CD4-positive, alpha-beta T cell treated with Interleukin-17A for 1 hour (primary cell): ENCODE data around the gene INTS15.

ENCODE experiments used
- DNase-seq: peaks from one replicate; pipeline ENCODE4 v3.0.0-alpha.2; 2020

Gene INTS15

DNA sequence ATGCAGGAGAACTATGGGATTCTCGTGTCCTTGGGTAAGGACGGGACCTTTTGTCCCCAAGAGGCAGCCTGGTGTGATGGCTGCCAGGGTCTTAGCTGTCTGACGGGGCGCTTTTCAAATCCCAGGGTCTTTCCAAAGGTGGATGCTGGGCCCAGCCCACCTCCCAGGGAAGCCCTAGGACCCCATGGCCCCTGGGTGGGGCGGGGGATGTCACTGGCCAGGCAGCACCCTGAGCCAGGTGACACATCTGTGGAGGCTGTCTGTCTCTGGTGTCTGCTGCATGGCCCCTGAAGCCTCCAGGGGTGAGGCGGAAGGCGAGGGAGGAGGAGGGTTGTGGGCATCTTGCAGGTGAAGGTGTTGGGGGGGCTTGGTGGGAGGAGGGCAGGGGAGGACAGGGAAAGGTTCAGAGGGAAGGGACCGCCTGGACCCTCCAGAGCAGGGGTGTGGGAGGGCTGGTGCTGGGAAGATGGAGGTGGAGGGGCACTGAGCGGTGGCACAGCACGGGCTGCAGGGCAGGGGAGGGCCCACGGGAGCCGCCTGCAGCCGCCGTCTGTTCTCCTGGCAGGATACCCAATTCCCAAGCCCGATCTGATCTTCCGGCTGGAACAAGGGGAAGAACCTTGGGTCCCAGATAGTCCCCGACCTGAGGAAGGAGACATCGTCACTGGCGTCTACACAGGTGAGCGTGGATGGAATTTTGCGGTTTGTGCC is 54.2 kb downstream of the INTS15 start:
- DNase-seq, result no peak

DNA sequence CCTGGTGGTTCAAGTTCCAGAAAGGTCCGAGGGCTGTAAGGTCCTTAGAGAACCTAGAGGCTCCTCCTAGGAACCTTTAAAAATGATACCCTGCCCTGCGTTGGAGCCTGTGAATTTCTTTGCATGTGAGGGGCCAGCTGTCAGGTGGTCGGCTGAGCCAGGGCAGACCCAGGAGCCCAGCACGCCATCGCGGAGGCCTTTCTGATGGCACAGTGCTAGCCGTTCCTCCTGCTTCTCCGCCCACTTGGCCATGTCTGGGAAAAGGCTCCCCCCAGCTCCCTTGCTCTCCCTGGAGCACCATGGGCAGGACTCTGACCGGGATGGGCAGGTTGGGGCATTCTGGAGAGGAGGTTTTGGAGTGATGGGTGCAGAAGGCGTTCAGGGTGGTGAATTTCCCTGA is 54.9 kb downstream of the INTS15 start:
- DNase-seq, result no peak

DNA sequence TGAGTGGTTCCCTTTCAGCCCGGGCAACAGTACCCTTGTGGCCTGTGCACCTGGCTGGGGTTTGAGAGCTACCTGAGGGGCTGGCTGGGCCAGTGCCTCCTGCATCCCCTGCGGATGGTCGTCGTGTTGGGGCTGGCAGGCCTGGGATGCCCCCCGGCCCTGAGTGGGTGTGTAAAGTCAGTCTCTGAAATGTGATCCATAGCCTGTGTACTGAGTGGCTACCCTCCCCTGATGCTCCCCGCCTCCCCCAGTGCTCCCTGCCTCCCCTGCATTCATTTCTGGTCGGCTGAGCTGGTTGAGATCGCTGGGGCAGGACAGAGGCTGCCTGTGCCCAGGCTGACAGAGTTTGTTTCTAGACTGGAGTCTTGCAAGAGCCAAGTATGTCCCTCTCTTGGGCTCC is 56.6 kb downstream of the INTS15 start:
- no peak for DNase-seq

DNA sequence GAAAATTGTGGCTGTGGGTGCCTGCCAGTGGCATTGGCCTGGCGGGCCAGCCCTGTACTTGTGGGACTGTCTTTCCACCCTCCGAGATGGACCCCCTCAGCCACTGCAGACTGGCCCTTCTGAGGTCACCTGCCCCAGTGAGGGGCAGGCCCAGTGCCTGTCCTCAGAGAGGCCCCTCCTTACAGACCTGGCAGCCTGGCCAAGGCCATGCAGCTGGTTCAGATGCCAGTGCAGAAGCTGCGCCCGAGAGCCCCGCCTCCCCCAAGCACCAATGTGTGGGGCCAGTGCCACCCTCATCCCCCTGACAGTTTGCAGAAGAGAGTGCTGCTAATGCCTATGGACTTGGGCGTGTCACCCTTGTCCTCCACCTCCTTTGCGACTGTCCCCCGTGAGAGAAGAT is 57.3 kb downstream of the INTS15 start:
- DNase-seq, result no peak

DNA sequence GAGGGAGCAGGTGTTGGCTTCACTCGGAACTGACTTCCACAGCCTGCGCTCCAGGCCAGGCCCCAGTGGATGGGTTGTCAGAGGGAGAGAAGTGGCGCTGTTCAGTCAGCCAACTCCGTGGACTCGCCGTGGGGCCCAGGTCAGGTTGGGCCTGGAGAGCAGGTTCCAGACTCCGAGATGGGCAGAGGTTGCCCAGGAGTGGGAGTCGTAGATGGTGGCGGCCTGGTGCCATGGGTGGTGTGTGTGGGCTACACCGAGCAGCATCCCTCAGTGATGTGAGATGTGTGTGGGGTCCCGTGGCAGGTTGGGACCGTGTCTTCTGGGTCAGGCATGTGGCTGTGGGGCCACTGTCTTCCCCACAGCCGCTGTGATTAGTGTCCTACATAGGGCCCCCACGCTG is 57.7 kb downstream of the INTS15 start:
- no peak for DNase-seq

DNA sequence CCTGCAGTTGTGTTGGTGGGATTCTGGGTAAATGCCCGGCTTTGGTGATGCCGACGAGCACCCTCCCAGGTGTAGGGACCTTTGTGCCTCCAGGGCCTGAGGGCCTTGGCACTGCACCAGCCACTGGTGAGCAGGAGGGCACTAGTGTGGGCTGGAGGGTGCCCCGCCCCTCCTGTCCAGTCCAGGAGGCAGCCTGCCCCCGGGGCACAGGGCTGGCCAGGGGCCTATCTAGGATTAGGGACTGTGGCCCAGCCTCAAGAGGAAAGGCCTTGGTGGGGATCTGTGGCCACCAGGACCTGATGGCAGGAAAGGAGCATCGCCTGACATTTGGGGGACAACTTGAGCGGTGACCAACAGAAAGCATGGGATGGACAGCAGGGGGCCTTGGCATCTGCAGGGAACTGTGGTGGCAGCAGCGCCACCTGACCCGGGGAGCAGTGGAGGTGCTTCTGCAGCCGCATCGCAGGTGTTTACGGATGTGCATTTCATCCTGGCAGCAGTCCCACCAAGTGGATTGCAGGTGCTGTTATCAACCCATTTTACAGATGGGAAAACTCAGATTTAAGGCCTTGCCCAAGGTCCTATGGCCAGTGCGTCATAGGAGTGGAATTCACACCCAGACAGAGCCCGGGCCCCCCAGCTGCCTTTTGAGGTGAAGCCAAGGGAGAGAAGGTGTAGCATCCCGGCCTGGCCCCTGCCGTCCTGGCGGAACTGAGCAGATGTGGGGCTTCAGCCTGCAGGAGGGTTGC is 58.4 kb downstream of the INTS15 start:
- DNase-seq, result no peak

DNA sequence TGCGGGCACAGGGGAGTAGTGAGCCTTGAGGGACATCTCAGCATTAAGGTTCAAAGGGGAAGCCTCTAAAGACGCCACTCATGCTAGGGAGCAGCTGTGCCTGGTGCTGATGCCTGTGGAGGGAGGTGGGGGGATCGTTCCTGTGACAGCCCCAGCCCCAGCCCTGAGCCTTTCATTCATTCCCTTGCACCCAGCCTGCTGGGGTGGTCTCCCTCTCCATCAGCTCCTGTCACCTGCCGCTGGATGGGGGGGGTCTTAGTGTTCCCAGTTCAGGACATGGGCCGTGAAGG is 58.9 kb downstream of the INTS15 start:
- DNase-seq, result no peak

DNA sequence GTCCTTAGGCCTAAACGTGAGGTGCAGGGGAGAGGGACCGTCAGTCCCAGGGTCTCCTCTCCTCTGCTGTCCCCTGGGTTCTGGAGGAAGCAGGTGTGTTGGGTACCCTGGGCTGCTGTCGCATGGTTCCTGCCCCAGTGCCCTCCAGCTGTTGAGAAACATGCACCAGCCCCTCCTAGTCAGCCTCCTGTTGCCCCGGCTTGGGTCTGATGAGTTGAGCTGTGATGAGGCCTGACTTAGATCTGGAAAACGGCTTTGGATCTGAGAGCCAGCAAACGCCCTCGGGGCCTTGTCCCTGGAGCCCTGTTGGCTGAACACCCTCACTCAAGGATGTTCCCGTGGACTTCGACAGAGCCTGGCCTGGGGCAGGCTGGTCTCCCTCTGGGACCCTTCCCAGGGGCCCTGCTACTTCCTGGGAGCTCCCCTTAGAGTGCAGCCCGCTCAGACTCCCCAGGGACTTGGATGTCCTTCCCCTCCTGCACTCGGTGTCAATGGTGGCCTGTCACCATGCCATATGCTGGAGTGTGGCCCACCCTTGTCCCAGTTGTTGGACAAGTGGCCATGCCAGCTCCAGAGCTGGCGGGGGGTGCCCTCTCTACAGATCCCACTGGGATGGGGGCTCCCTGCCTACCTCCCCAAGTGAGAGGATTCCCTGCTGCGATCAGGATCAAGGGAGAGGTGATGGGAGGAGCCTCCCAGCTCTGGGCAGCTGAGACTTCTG is 59.6 kb downstream of the INTS15 start:
- no peak for DNase-seq

DNA sequence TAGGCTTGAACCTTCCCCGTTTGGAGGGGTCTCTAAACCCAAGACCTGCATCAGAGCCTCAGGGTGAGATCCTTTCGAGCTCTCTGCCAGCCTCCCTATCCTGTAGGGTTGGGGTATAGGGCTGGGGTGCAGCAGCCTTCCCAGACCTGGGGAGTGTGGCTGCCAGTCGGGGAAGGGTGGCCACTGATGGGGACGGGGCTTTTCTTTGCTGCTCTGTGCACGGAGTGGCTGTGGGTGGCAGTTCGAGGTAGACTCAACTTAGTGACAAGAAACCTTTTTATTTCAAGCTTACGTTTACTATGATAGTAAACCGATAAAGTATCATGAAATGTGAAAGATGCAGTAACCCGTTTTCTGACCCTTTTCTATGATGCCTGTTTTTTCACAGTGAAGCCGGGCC is 60.3 kb downstream of the INTS15 start:
- no peak for DNase-seq

DNA sequence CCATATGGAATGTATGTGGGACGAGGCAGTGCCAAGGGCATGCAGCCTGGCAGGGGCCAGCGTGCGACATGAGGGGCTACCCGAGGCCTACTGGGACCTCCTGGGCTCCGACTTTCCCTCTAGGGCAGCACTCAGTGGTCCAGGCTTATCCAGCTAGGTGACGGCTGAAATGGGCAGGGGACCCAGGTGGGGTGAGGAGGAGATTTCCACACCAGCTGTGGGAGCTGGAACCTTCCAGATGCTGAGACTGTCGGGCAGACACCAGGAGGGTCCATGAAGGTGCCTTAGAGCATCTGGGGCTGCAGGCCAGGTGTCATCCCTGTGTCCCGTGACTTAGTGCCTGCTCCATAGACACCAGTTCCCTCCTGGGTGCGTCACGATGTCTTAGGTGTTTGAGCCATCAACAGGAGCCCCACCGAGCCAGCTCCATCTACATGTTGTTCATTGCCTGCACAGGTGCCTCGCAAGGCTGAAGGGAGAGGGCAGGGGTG is 60.7 kb downstream of the INTS15 start:
- DNase-seq, result no peak

DNA sequence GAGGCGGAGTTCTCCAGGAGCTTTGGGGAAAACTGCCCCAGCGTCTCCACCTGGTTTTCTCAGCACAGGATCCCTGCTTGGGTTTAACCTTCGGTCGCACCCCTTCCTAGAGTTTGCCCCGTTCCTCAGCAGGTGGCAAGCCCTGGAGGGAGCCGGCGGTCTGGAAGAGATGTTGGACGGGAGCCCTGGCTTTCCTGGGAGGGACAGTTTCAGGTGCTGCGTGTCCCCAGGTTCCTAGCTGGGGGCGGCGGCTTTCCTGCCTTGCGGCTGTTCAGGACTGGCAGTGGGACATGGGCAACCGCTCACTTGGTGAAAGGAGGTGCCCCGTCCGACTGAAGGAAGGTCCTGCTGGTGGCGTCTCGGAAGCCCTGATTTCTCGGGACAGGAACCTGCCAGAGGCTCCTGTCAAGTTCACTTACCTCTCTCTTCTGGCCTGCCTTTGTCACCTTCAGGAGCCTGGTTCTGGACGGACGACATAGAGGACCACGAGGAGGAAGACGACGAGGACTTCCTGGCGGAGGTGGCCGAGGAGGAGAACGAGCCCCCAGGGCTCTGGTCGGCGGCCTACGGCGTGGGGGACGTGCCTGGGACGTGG is 62.1 kb downstream of the INTS15 start:
- no peak for DNase-seq

DNA sequence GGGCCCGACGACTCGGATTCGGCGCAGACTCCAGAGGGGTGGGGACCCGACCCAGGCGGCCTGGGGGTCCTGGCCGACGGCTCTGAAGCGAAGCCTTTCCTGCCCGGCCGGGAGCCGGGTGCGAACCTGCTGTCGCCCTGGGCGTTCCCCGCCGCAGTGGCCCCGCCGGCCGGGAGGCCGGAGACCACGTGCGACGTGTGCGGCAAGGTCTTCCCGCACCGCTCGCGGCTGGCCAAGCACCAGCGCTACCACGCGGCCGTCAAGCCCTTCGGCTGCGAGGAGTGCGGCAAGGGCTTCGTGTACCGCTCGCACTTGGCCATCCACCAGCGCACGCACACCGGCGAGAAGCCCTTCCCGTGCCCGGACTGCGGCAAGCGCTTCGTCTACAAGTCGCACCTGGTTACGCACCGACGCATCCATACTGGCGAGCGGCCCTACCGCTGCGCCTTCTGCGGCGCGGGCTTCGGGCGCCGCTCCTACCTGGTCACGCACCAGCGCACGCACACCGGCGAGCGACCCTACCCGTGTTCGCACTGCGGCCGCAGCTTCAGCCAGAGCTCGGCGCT is 62.7 kb downstream of the INTS15 start:
- no peak for DNase-seq

DNA sequence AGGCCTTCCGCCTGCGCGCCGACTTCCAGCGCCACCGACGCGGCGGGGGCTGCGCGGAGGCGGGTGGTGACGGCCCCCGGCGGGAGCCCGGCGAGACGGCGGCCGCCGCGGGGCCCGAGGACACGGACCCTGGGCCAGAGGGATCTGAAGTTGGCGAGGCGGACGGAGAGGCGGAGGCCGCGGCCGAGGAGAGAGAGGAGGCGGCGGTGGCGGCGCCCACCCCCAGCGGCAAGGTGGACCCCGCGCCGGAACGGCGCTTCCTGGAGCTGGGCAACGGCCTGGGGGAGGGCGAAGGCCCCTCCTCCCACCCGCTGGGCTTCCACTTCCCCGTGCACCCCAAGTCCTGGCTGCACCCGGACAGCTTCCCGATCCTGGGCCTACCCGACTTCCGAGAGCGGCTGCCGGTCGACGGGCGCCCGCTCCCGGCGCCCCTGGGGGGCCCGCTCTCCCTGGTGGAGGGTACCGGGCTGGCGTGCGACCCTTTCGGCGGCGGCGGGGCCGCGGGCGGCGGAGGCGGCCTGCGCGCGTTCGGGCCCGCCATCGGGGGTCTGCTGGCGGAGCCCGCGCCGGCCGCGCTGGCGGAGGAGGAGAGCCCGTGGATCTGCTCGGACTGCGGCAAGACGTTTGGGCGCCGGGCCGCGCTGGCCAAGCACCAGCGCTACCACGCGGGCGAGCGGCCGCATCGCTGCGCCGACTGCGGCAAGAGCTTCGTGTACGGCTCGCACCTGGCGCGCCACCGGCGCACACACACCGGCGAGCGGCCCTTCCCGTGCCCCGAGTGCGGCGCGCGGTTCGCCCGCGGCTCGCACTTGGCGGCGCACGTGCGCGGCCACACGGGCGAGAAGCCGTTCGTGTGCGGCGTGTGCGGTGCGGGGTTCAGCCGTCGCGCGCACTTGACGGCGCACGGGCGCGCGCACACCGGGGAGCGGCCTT is 63.5 kb downstream of the INTS15 start:
- no peak for DNase-seq

DNA sequence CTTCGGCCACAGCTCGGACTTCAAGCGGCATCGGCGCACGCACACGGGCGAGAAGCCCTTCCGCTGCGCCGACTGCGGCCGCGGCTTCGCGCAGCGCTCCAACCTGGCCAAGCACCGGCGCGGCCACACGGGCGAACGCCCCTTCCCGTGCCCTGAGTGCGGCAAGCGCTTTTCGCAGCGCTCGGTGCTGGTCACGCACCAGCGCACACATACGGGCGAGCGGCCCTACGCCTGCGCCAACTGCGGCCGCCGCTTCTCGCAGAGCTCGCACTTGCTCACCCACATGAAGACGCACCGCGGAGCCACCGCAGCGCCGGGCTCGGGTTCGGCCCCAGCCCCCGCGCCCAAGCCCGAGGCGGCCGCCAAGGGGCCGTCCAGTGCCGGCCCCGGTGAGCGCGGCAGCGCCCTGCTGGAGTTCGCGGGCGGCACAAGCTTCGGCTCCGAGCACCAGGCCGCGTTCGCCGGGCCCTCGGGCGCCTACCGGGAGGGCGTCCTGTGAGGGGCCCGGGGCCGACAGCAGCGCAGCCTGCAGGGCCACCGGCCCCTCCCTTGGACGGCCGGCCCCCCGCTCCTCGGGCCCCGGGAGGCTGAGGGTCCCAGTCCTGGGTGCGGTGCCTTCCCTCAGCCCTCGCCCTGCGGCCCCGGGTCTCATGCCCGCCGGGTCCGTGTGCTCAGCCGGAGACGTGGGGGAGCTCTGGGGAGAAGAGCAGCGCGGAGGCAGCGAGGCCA is 64.5 kb downstream of the INTS15 start:
- no peak for DNase-seq

DNA sequence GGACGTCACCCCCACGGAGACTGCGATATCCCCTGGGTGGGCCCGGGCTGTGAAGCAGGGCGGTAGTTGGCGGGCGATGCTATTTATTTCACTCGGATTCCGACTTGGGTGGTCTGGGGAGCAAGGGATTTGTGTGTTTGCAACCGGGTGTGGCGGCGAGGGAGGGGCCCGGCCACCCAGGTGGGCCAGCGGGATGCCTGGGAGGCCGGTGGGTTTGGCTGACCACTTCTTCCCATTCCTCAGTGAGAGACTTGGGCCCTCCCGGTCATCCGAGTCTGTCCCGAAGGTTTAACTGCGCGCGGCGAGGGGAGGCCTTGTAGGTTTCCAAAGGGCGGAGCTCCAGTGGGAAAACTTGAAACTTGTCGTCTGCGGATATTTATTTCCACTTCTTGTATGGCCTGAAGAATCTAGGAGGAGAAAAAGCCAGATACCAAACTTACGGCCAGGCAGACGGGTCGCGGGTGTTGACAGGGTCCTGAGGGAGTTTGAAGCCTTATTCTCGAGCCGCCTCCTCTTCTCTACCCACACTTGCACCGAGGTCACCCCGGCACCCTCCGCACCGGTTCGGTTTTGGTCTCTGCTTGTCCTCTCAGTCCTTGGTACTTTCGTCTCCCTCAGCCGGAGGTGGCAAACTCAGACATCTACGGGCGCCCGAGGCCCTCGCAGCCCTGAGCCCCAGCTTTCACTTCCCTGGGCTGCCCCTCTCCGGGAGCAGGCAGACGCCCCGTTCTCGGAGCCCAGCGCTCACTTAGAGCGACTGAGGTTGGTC is 65.2 kb downstream of the INTS15 start:
- DNase-seq, result no peak

DNA sequence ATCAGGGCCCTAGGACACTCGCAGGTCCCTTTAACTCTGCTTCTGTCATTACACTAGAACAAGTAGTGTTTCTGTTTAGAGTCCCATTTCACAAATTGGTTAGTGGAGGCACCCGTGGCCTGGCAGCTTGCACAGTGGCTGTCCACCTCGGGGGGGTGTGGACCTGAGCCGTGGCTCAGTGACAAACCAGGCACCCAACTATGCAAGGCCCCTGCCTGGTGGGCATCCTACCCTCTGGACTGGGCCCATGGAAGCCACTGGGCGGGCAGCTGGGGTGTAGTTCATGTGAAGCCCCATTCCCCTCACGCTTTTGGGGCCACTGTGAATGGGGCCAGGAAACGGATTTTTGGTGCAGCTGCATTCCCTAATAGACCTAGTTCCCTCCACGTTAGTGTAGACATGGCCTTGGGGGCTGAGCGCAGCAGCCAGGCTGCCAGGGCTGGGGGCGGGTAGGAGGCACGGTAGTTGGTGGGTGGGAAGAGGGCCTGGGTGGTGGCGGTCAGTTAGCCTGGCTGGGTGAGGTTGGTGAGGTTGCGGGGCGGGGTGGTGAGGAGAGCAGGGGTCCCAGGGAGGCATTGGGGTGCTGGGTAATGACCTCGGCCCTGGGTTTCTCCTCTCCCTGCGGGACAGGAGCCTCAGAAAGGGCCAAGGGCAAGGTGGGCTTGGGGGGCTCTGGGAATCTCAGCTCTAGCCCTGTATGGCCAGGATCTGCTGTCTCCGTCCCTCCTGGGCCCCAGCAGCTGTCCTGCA is 66.0 kb downstream of the INTS15 start:
- DNase-seq, result no peak

DNA sequence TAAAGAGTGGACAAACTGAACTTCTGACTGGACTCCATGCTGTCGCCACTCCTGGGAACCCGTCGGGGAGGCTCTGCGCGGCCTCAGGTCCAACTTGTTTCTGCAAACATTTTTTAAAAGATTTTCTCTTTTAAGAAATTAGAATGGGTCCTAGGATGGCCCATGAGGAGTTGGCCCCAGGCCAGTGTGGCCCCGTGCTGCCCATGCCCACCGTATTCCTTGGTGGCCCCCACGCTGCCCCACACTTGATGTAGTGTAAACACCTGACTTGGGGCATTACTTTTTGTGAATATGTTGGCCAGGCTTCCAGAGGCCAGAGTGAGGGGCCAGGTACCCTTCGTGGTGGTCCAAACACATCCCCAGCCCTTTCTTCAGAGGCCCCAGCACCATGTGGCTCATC is 66.6 kb downstream of the INTS15 start:
- DNase-seq, result no peak
